ENCODE measurements around the gene MANF. TPM values are rescaled to one million over a fixed set of nuclear protein-coding genes. Genes with fewer than 3 reads are reported as not detected.
"Not testable (repeated sequence)": the region's sequence is repeated elsewhere in the genome, so short reads cannot be mapped to it uniquely, and the experiment has no call there.

The MANF gene
- total and polyA plus RNA-seq, 7 donors: 12.6 to 42.4 (median 18.3) TPM

DNA sequence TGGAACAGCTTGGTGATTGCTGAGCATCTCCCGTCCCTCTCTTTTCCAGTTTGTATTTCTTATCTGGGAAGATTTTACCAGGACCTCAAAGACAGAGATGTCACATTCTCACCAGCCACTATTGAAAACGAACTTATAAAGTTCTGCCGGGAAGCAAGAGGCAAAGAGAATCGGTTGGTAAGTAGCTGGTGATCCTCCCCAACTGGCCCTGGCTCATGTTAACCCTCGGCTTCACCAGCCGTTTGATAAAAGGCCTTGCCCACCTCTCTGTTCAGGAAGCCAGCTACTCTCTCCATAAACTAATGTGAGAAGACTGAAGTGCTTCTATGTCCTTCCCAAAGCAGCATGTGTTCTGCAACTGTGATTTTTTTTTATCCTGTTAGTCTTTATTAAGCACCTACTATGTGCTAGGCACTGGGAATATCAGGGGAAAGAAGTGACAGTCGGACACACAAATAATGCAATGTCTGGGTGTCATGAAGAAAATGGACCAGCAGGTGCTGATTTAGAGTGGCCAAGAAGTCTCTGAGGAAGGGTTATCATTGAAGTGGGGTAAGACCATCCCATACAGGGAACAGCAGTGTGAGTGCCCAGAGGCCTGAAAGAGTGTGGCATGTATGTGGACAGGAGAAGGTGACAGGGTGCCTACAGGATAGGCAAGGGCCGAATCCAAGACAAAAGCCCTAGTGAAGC, 1.2 kb downstream of the MANF start:
- TF ChIP-seq, protein P1, sequence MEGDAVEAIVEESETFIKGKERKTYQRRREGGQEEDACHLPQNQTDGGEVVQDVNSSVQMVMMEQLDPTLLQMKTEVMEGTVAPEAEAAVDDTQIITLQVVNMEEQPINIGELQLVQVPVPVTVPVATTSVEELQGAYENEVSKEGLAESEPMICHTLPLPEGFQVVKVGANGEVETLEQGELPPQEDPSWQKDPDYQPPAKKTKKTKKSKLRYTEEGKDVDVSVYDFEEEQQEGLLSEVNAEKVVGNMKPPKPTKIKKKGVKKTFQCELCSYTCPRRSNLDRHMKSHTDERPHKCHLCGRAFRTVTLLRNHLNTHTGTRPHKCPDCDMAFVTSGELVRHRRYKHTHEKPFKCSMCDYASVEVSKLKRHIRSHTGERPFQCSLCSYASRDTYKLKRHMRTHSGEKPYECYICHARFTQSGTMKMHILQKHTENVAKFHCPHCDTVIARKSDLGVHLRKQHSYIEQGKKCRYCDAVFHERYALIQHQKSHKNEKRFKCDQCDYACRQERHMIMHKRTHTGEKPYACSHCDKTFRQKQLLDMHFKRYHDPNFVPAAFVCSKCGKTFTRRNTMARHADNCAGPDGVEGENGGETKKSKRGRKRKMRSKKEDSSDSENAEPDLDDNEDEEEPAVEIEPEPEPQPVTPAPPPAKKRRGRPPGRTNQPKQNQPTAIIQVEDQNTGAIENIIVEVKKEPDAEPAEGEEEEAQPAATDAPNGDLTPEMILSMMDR (IDR thresholded peaks at IDR 0.05): no peak
- DNase-seq (no peak), ATAC-seq (no peak)
- H3K27me3 ChIP-seq (ENCODE audit: insufficient read depth in 3 of 3, low read length in 2 of 3): no peaks in the 10 kb centered on the region
- peaks cover 32% of the 10 kb centered on the region for H3K4me1 ChIP-seq
- no peaks in the 10 kb centered on the region for H3K9me3 ChIP-seq
- H3K27ac ChIP-seq: peak overlapping the region; percentile 86
- WGBS, 3 donors: 32 to 39% (median 36%) methylated on average over 8 of the region's 8 CpGs
- intact Hi-C loops (cut with DNase I): loop anchor here (5.0 to 10.0 kb wide), 2 partner anchors 286 to 772 kb away; partner anchors contain the start of genes CISH (in 1 of the 2), MAPKAPK3 (in 1 of the 2) and TEX264 (in 1 of the 2)
- H3K4me3 ChIP-seq: peak overlapping the region; percentile 70
- peaks cover 3 to 17% of the 10 kb centered on the region in 2 donors for H3K36me3 ChIP-seq (ENCODE audit: insufficient read depth in 1 of 2, low read depth in 1 of 2)

DNA sequence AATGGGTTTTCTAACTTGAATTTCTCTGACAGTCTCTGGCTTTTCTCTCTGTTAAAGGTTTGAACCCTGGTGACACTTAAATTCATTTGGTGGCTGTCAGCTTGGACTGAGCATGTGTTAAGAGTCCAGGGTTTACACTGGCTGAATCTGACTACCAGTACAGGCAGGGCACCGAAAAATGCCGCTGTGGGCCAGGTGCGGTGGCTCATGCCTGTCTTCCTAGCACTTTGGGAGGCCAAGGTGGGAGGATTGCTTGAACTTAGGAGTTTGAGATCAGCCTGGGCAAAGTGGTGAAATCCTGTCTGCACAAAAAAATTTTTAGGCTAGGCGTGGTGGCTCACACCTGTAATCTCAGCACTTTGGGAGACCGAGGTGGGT, 1.8 kb downstream of the MANF start:
- H3K36me3 ChIP-seq (ENCODE audit: insufficient read depth in 1 of 2, low read depth in 1 of 2): peaks cover 3 to 17% of the 10 kb centered on the region in 2 donors
- H3K4me1 ChIP-seq: peaks cover 32% of the 10 kb centered on the region
- no peak overlapping the region for H3K27ac ChIP-seq
- no peaks in the 10 kb centered on the region for H3K9me3 ChIP-seq
- no peak for DNase-seq
- TF ChIP-seq, protein P1 (IDR thresholded peaks at IDR 0.05): no peak
- H3K4me3 ChIP-seq: peak overlapping the region; percentile 70
- 93 to 95% (median 95%) methylated on average over 5 of the region's 5 CpGs for WGBS, 3 donors
- ATAC-seq: no peak
- no peaks in the 10 kb centered on the region for H3K27me3 ChIP-seq (ENCODE audit: insufficient read depth in 3 of 3, low read length in 2 of 3)
- intact Hi-C loops (cut with DNase I): loop anchor here (5.0 to 10.0 kb wide), 2 partner anchors 285 to 772 kb away; partner anchors contain the start of genes CISH (in 1 of the 2), MAPKAPK3 (in 1 of the 2) and TEX264 (in 1 of the 2)

DNA sequence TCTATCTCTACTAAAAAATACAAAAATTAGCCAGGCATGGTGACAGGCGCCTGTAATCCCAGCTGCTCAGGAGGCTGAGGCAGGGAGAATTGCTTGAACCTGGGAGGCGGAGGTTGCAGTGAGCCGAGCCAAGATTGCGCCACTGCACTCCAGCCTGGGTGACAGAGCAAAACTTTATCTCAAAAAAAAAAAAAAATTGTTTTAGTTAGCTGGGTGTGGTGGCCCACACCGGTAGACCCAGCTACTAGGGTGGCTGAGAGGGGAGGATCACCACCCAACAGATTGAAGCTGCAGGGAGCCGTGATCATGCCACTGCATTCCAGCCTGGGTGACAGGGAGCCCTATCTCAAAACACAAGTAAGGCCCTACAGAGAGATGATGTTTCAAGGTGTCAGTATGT, 2.2 kb downstream of the MANF start:
- Histone ChIP-seq H3K36me3 (ENCODE audit: insufficient read depth in 1 of 2, low read depth in 1 of 2) (peaks cover 3 to 18% of the 10 kb centered on the region in 2 donors), H3K4me1 (peaks cover 34% of the 10 kb centered on the region)
- whole genome bisulfite sequencing, 3 donors: 82 to 92% (median 84%) methylated on average over 6 of the region's 6 CpGs
- ATAC-seq; H3K9me3 ChIP-seq; DNase-seq; H3K4me3 ChIP-seq; H3K27ac ChIP-seq; H3K27me3 ChIP-seq (ENCODE audit: insufficient read depth in 3 of 3, low read length in 2 of 3): not testable (repeated sequence)
- intact Hi-C loops (cut with DNase I): loop anchor here (5.0 to 10.0 kb wide), 2 partner anchors 285 to 772 kb away; partner anchors contain the start of genes CISH (in 1 of the 2), MAPKAPK3 (in 1 of the 2) and TEX264 (in 1 of the 2)

DNA sequence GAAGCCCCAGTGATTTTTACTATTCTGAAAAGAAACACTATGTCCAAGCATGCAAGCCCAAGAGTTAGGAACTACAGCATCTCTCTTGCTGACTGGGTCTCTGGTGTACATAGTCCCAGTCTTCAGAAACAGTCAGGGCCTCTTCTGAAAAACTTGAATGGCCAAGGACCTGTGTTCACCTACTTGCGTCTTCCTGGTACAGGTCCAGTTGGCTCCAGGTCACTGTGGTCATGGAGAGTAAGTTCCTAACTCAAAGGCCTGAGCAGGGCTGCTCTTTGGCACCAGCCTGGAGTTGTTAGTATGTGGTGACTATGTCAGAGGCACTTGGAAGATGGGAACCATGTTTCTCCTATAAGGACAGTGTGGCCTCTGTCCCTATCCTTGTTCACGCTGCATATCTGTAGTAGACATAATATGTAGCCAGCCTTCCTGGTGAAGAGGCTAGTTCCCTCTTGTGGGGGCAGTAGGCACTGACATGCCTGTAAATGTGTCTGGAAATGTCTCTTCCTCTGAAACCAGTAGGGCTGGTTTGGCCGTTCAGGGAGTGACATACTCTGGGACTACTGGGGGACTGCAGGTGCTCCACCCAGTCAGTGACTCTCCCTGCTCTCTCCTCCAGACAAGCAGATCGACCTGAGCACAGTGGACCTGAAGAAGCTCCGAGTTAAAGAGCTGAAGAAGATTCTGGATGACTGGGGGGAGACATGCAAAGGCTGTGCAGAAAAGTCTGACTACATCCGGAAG, 3.4 kb downstream of the MANF start:
- peaks cover 3 to 29% of the 10 kb centered on the region in 2 donors for H3K36me3 ChIP-seq (ENCODE audit: insufficient read depth in 1 of 2, low read depth in 1 of 2)
- TF ChIP-seq, protein P1 (IDR thresholded peaks at IDR 0.05): no peak
- H3K4me3 ChIP-seq: no peak overlapping the region
- intact Hi-C loops (cut with DNase I): loop anchor here (5.0 to 10.0 kb wide), 2 partner anchors 284 to 774 kb away; partner anchors contain the start of genes CISH (in 1 of the 2), MAPKAPK3 (in 1 of the 2) and TEX264 (in 1 of the 2)
- H3K4me1 ChIP-seq: peaks cover 44% of the 10 kb centered on the region
- DNase-seq (no peak), ATAC-seq (no peak)
- no peaks in the 10 kb centered on the region for H3K27me3 ChIP-seq (ENCODE audit: insufficient read depth in 3 of 3, low read length in 2 of 3)
- H3K27ac ChIP-seq: no peak overlapping the region
- 67 to 80% (median 74%) methylated on average over 6 of the region's 6 CpGs for WGBS, 3 donors
- H3K9me3 ChIP-seq: no peaks in the 10 kb centered on the region

Measured in psoas muscle (tissue), 8 donors.